A673 (cell line): Measurements from ENCODE around the gene MRPS11. TPM values are rescaled to one million over a fixed set of nuclear protein-coding genes. Genes with fewer than 3 reads are reported as not detected.

ENCODE experiments used
- BruUV-seq: library from RNA; stranded (reverse); fragments of 400-500 nt; replicated peaks from 2 replicates; lab custom pipeline; 2021; lab: Mats Ljungman, UMichigan
- CTCF ChIA-PET: fragments of 300-600 bp; sonication (Branson Sonifier 250); formaldehyde crosslinking; loops from one replicate; lab custom pipeline; 2022; ENCODE audit warnings: antibody characterized with exemption; lab: Charles Lee
- POLR2A ChIA-PET: fragments of 300-600 bp; sonication (Branson Sonifier 250); formaldehyde crosslinking; loops from one replicate; lab custom pipeline; 2022; ENCODE audit warnings: antibody characterized with exemption; ENCODE audit not compliant: low non-redundant PET; lab: Charles Lee
- DNase-seq: peaks from one replicate; pipeline ENCODE4 v3.0.0-alpha.2; 2015; ENCODE audit warnings: low spot score
- H3K27ac ChIP-seq: fragments of 200-600 bp; sonication (generic); 2 replicates; pipeline ENCODE4 v1.5.1; 2016; ENCODE audit warnings: mixed run types, low read depth, mild to moderate bottlenecking, mixed read lengths, antibody characterized with exemption, low read length; ENCODE audit not compliant: poor library complexity, severe bottlenecking
- H3K27me3 ChIP-seq: fragments of 200-600 bp; sonication (generic); replicated peaks from 2 replicates; pipeline ENCODE4 v1.6.1; 2017; ENCODE audit warnings: mixed run types, low read depth, mild to moderate bottlenecking, mixed read lengths, antibody characterized with exemption, low read length; ENCODE audit not compliant: insufficient read depth, poor library complexity
- H3K36me3 ChIP-seq: fragments of 200-600 bp; sonication (generic); 2 replicates; pipeline ENCODE4 v1.6.1; 2016; ENCODE audit warnings: mixed run types, mild to moderate bottlenecking, mixed read lengths, antibody characterized with exemption, low read length; ENCODE audit not compliant: insufficient read depth, poor library complexity, severe bottlenecking
- H3K4me1 ChIP-seq: fragments of 200-600 bp; sonication (generic); 2 replicates; pipeline ENCODE4 v1.6.1; 2017; ENCODE audit warnings: mixed run types, mild to moderate bottlenecking, mixed read lengths, antibody characterized with exemption, low read length; ENCODE audit not compliant: insufficient read depth, poor library complexity, severe bottlenecking
- H3K4me3 ChIP-seq: fragments of 200-600 bp; sonication (generic); 2 replicates; pipeline ENCODE4 v1.5.1; 2016; ENCODE audit warnings: low read depth, mixed run types, mild to moderate bottlenecking, mixed read lengths, low read length; ENCODE audit not compliant: poor library complexity, severe bottlenecking
- H3K9me3 ChIP-seq: fragments of 200-600 bp; sonication (generic); 2 replicates; pipeline ENCODE4 v1.6.1; 2016; ENCODE audit warnings: mixed run types, low read depth, mild to moderate bottlenecking, mixed read lengths, antibody characterized with exemption, low read length; ENCODE audit not compliant: poor library complexity, severe bottlenecking
- CTCF ChIP-seq: fragments of 300-800, 200-600 bp; sonication (generic); conservative IDR thresholded peaks from 2 replicates; pipeline ENCODE4 v1.5.1; 2017; ENCODE audit warnings: low read depth, mild to moderate bottlenecking, antibody characterized with exemption, low read length, moderate library complexity, mixed read lengths
- EZH2 ChIP-seq: fragments of 200-600 bp; sonication (generic); IDR thresholded peaks from 2 replicates; pipeline ENCODE4 v1.6.1; 2017; ENCODE audit warnings: borderline replicate concordance, low read depth, mild to moderate bottlenecking, mixed read lengths, antibody characterized with exemption, low read length; ENCODE audit not compliant: poor library complexity, severe bottlenecking
- intact Hi-C: fragments of 100-400 bp; cut with micrococcal nuclease; formaldehyde crosslinking; loops from one replicate; pipeline ENCODE4 v1.10.0; 2022; ENCODE audit not compliant: unreplicated experiment
- total RNA-seq: library from RNA; stranded (reverse); gene quantifications from 2 replicates; pipeline ENCODE4 v1.2.3, GENCODE V29; 2021

MRPS11 gene
- total RNA-seq, 1 experiment from 2014 or later, result 90.0 TPM

- intact Hi-C loops, result no loop called here
- peaks cover 24% of the 10 kb centered on the region for H3K36me3 ChIP-seq
- CTCF ChIA-PET, result no interaction called here
These were observed 58.9 kb downstream of the MRPS11 start for GRCh38 chr15:88526247-88526879.

GRCh38 chr15:88529021-88529630, 61.6 kb downstream of the MRPS11 start:
- Histone ChIP-seq H3K4me1 (no peaks in the 10 kb centered on the region), H3K36me3 (peaks cover 24% of the 10 kb centered on the region), H3K27me3 (no peaks in the 10 kb centered on the region), H3K27ac (no peak overlapping the region), H3K4me3 (no peak overlapping the region), H3K9me3 (no peaks in the 10 kb centered on the region)
- TF ChIP-seq EZH2 (no peak), CTCF (no peak)
- no peak for DNase-seq
- ChIA-PET POLR2A (no interaction called here), CTCF (no interaction called here)
- intact Hi-C loops, result no loop called here
- no TSS peak for BruUV-seq

More at GRCh38 chr15:88526247-88526879, 58.9 kb downstream of the MRPS11 start:
- DNase-seq, result no peak
- no TSS peak for BruUV-seq
- TF ChIP-seq CTCF (no peak), EZH2 (no peak)
- Histone ChIP-seq H3K9me3 (no peaks in the 10 kb centered on the region), H3K27ac (no peak overlapping the region), H3K4me1 (no peaks in the 10 kb centered on the region), H3K4me3 (no peak overlapping the region), H3K27me3 (no peaks in the 10 kb centered on the region)
- POLR2A ChIA-PET, result no interaction called here

Other genes starting within 250 kb of the MRPS11 start
- gene NTRK3, start 211.0 kb upstream of the MRPS11 start, total RNA-seq, result not detected in 2 replicates
- gene MRPL46, start 320 bp upstream of the MRPS11 start, total RNA-seq, result 41.4 and 44.2 TPM in 2 replicates
- gene DET1, start 79.0 kb downstream of the MRPS11 start, total RNA-seq, result 7.7 and 8.8 TPM in 2 replicates
- 44.4 and 52.4 TPM in 2 replicates for gene AEN, start 153.6 kb downstream of the MRPS11 start, total RNA-seq
- gene ISG20, start 171.3 kb downstream of the MRPS11 start, total RNA-seq, result 1.8 and 3.3 TPM in 2 replicates